ENCODE measurements around the gene TFF3.
"Not testable (repeated sequence)": the region's sequence is repeated elsewhere in the genome, so short reads cannot be mapped to it uniquely, and the experiment has no call there.

The TFF3 gene

DNA sequence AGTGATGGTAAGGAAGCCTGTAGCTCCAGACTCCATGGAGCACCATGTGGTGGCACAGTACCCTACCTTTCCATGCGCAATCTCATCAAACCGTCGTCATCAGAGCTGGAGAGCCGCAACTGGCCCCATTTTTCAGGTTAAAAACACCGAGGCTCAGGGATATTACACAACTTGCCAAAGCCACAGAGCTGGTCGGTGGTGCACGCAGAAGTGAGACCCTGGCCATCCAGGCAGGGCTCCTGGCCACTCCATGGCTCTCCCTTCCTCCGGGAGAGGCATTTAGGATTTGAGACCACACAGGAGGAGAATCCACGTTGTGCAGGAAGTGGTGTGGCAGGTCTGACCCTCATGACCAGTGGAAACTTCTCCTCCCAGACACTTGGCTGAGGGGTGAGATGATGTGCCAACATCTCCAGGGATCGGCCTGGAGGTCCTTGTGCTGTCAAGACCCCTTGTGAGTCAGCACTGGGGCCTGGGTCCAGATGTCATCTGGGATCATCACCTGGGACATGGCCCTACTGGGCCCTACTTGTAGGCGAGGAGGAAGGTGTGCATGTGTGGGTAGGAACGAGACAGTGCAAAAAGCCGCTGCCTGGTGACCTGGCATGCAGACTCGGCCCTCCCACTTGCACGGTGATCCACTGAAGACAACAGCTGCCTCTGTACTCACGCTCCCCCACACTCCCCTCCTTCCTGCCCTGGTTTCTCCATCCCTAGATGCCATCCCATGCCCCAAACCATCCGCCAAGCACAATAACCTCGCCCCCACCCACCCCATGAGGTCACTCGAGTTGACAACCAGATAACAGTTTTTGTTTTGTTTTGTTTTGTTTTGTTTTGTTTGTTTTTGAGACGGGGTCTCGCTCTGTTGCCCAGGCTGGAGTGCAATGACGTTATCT lies 10.4 kb downstream of the TFF3 start:
- DNase-seq (ENCODE audit: low read depth) = no peak

- no peak for DNase-seq (ENCODE audit: low read depth)
Measured at GRCh38 chr21:42303443-42303842, 11.8 kb downstream of the TFF3 start.

GRCh38 chr21:42302794-42303193 lies 12.4 kb downstream of the TFF3 start:
- DNase-seq (ENCODE audit: low read depth) = no peak

GRCh38 chr21:42302076-42302650 lies 13.0 kb downstream of the TFF3 start:
- DNase-seq (ENCODE audit: low read depth) = no peak

- no peak for DNase-seq (ENCODE audit: low read depth)
Measured at GRCh38 chr21:42301371-42302075, 13.7 kb downstream of the TFF3 start.

GRCh38 chr21:42300956-42301355 lies 14.3 kb downstream of the TFF3 start:
- DNase-seq (ENCODE audit: low read depth) = no peak

- DNase-seq (ENCODE audit: low read depth) = no peak
Measured at GRCh38 chr21:42300045-42300583, 15.1 kb downstream of the TFF3 start.

- DNase-seq (ENCODE audit: low read depth) = no peak
Measured at GRCh38 chr21:42299324-42300044, 15.7 kb downstream of the TFF3 start.

DNA sequence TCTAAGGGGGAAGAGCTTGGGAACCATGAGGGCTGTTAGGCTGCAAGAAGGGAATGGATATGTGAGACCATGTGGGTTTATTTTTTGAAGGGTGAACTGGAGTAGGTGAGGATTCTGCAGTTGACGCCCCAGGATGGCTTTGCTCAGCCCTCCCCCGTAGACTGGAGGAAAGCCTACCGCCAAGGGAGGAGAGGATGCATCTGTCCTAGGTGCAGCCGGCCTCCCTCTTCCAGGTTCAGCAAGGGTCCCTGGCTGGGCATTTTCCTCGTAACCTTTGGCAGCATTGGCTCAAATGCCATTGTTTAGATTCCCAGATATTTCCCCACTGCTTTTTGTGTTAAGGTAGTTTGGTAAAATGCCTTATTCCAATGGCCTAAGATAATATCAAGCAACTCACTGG lies 16.6 kb downstream of the TFF3 start:
- DNase-seq (ENCODE audit: low read depth) = no peak

GRCh38 chr21:42298237-42298636 lies 17.0 kb downstream of the TFF3 start:
- no peak for DNase-seq (ENCODE audit: low read depth)

GRCh38 chr21:42297377-42297776 lies 17.8 kb downstream of the TFF3 start:
- no peak for DNase-seq (ENCODE audit: low read depth)

- no peak for DNase-seq (ENCODE audit: low read depth)
Measured at GRCh38 chr21:42296501-42296900, 18.7 kb downstream of the TFF3 start.

- DNase-seq (ENCODE audit: low read depth) = no peak
Measured at GRCh38 chr21:42295845-42296244, 19.4 kb downstream of the TFF3 start.

GRCh38 chr21:42294273-42294880 lies 20.8 kb downstream of the TFF3 start:
- no peak for DNase-seq (ENCODE audit: low read depth)

DNA sequence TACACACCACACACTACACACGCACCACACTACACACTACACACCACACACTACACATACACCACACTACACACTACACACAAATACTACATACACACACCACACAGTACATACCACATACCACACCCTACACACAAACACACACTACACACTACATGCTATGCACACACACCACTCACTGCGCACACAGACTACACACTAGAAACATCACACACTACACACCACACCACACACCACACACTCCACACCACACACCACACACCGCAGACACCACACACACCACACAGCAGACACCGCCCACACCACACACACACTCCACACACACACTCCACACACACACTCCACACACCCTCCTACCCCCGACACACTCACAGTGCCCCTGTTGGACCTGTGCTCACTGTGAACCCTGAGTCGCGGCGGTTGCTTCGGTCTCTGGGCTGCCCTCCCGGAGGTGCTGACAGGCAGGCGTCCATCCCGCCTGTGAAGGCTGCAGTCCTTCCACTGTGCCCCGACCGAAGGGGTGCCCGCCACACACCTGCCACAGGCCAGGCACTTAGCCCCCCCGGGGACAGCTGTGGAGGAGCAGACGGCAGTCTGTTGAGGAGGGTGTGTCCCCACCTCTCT lies 21.4 kb downstream of the TFF3 start:
- DNase-seq (ENCODE audit: low read depth) = no peak

GRCh38 chr21:42292563-42293142 lies 22.6 kb downstream of the TFF3 start:
- not testable (repeated sequence) for DNase-seq (ENCODE audit: low read depth)

- DNase-seq (ENCODE audit: low read depth) = no peak
Measured at GRCh38 chr21:42291751-42292562, 23.3 kb downstream of the TFF3 start.

DNA sequence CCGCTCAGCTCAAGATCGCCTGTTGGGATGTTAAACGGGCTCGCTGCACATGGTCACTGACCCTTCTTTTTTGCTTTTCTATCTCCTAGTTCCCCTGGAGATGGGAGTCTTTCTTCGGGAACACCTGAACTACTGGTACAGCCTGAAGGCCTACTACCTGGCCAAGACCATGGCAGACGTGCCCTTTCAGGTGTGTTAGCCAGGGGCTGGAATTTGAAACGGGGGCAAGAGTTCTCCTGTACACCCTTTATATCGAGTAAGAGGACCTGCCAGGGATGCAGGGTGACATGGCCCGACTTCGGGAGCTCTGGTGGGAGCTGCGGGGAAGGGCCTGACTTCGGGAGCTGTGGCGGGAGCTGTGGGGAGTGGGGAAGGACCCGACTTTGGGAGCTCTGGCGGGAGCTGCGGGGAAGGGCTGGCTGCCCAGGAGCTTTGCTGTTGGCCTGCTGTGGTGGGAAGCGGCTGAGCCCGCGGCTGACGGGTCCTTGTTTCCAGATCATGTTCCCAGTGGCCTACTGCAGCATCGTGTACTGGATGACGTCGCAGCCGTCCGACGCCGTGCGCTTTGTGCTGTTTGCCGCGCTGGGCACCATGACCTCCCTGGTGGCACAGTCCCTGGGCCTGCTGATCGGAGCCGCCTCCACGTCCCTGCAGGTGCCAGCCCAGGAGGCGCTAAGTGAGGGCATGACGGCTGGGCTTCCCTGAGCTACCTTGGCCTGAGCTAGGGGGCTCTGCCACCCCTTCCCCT lies 24.0 kb downstream of the TFF3 start:
- DNase-seq (ENCODE audit: low read depth) = no peak

GRCh38 chr21:42290505-42290904 lies 24.7 kb downstream of the TFF3 start:
- DNase-seq (ENCODE audit: low read depth) = no peak
